Activated CD4-positive, alpha-beta memory T cell treated with anti-CD3 and anti-CD28 coated beads for 36 hours (primary cell): Measurements from ENCODE around the gene XYLB. TPM values are rescaled to one million over a fixed set of nuclear protein-coding genes. Genes with fewer than 3 reads are reported as not detected.
A peak's percentile ranks its signal among the peaks of the same experiment; 100 is the strongest.

ENCODE experiments used
- CTCF ChIA-PET: fragments of 350-600 bp; sonication (Branson Sonifier 250); formaldehyde crosslinking; loops from one replicate; lab custom pipeline; 2021; ENCODE audit warnings: antibody characterized with exemption, inconsistent platforms; lab: Charles Lee
- POLR2A ChIA-PET: fragments of 350-600 bp; sonication (Branson Sonifier 250); formaldehyde crosslinking; loops from one replicate; lab custom pipeline; 2021; ENCODE audit warnings: antibody characterized with exemption; lab: Charles Lee
- DNase-seq: peaks from one replicate; pipeline ENCODE4 v3.0.0-alpha.2; 2020
- H3K27ac Mint-ChIP-seq: one replicate; pipeline ENCODE4 v1.8.0; 2021; ENCODE audit warnings: mixed read lengths
- H3K27me3 Mint-ChIP-seq: one replicate; pipeline ENCODE4 v1.8.0; 2021; ENCODE audit warnings: mixed read lengths
- H3K36me3 Mint-ChIP-seq: one replicate; pipeline ENCODE4 v1.8.0; 2021; ENCODE audit warnings: mixed read lengths
- H3K4me1 Mint-ChIP-seq: one replicate; pipeline ENCODE4 v1.8.0; 2021; ENCODE audit warnings: low read depth, mixed read lengths
- H3K4me3 Mint-ChIP-seq: one replicate; pipeline ENCODE4 v1.8.0; 2021; ENCODE audit warnings: mild to moderate bottlenecking, mixed read lengths
- H3K9me3 Mint-ChIP-seq: one replicate; pipeline ENCODE4 v1.8.0; 2021; ENCODE audit warnings: mixed read lengths
- intact Hi-C: fragments of 100-400 bp; cut with micrococcal nuclease; formaldehyde crosslinking; loops from one replicate; pipeline ENCODE4 v1.15.1; 2023
- total RNA-seq, 2 experiments: library from RNA; stranded (reverse); gene quantifications; one replicate each; pipeline ENCODE4 v1.2.3, GENCODE V29; 2021

The XYLB gene
- total RNA-seq, 2 experiments from 2014 or later: 4.8 to 4.9 TPM

DNA sequence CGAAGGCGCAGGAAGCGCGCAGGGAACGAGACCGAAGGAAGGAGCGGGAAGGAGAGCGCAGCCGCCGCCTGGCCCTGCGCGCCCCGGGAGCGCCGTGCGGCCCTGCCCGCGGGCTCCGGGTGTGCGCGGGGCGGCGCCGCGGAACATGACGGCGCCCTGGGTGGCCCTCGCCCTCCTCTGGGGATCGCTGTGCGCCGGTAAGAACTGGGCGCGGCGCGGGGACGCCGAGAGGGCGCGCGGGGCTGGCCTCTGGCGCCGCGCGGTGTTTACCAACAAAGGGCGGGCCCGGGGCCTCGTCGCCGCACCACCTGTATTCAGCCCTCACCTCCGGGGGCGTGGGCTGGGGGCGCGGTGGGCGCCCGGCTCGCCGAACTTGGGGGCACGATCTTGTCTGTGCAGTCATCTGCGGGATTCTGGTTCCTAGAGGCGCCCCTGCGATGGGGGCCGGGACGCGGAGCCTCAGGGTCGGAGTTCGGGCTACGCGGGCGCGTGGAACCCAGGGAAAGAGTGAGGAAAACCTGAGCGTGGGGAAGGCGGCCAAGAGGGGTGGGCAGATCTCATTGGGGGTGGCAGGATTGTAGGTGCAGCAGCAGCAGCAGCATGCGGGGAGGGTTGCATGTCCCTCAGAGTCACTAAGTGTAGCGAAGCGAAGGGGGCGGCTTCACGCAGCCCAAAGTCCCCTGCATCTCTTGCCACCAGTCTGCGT, 107.7 kb downstream of the XYLB start:
- Mint-ChIP-seq H3K27me3 (no peaks in the 10 kb centered on the region), H3K4me1 (peaks cover 2% of the 10 kb centered on the region), H3K36me3 (peaks cover 2% of the 10 kb centered on the region), H3K9me3 (no peaks in the 10 kb centered on the region), H3K27ac (peak overlapping the region; percentile 70), H3K4me3 (peak overlapping the region; percentile 96)
- CTCF ChIA-PET: no interaction called here
- peak; percentile 40 for DNase-seq
- intact Hi-C loops: loop anchor here (2.0 kb wide), 1 partner anchor 108 kb away; the partner anchor contains the start of gene XYLB
- POLR2A ChIA-PET: interaction anchor here (1.1 to 1.3 kb wide), 2 partner anchors 42 to 108 kb away, joined by 3 to 4 read pairs; partner anchors contain the start of genes EXOG and XYLB

- Mint-ChIP-seq H3K4me3 (peak overlapping the region; percentile 96), H3K27me3 (no peaks in the 10 kb centered on the region), H3K9me3 (no peaks in the 10 kb centered on the region), H3K27ac (no peak overlapping the region), H3K4me1 (peaks cover 2% of the 10 kb centered on the region), H3K36me3 (peaks cover 2% of the 10 kb centered on the region)
- DNase-seq: peak; percentile 61
- ChIA-PET POLR2A (interaction anchor here (1.1 to 1.3 kb wide), 3 partner anchors 41 to 337 kb away, joined by 3 to 4 read pairs (median 3); partner anchors contain the start of genes EXOG and XYLB), CTCF (interaction anchor here (1.6 to 2.0 kb wide), 2 partner anchors 25 to 66 kb away, joined by 6 to 8 read pairs; no protein-coding TSS in a partner anchor)
- intact Hi-C loops: loop anchor here (2.0 kb wide), 1 partner anchor 108 kb away; the partner anchor contains the start of gene XYLB
Observed at GRCh38 chr3:38454884-38455638, 108.5 kb downstream of the XYLB start.

GRCh38 chr3:38455639-38456430, 109.2 kb downstream of the XYLB start:
- DNase-seq: no peak
- Mint-ChIP-seq H3K27me3 (no peaks in the 10 kb centered on the region), H3K27ac (no peak overlapping the region), H3K4me1 (peaks cover 2% of the 10 kb centered on the region), H3K4me3 (peak overlapping the region; percentile 78), H3K9me3 (no peaks in the 10 kb centered on the region), H3K36me3 (peaks cover 2% of the 10 kb centered on the region)
- ChIA-PET POLR2A (interaction anchor here (1.1 to 1.3 kb wide), 3 partner anchors 40 to 338 kb away, joined by 3 to 4 read pairs (median 3); partner anchors contain the start of genes EXOG and XYLB), CTCF (interaction anchor here (0.6 to 2.0 kb wide), 6 partner anchors 17 to 339 kb away, joined by 3 to 8 read pairs (median 4); partner anchors contain the start of gene XYLB)
- intact Hi-C loops: loop anchor here (2.0 kb wide), 1 partner anchor 109 kb away; the partner anchor contains the start of gene XYLB

DNA sequence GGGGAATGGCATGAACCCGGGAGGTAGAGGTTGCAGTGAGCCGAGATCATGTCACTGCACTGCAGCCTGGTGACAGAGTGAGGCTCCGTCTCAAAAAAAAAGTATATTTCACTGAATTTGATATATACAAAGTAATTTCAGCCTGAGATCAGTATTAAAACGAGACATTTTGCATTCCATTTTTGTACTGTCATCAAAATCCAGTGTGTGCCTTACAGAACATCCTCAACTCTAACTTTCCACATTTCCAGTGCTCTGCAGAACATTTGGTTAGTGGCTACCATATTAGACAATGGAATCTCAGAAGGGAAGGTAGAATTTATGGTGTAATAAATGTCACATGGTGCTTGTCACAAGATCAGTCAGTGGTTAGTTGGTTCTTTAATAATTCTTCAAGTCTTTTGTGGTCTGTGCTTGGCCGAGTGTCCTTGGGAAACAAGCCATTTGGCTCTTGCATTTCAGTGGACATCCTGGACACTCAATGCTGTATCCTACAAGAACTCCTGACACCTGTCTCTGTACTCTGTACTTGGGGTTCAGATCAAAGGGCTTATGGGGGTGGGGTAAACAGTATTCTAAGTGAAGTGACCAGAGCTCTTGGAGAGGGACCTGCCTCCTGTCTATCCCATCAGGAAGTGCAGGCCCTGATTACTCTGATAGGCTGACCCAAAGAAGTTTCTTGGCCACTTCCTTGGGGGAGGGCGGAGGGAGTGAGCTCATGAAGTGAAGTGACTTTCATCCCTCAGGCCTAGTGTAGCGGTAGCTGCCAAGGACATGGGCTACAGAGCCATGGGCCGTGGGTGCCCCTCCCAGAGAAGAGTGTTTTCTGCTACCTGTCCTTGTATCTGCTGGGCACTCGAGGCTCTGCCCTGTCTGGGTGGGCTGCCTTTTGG, 110.8 kb downstream of the XYLB start:
- CTCF ChIA-PET: interaction anchor here (1.2 kb wide), 1 partner anchor 110 kb away, joined by 3 read pairs; the partner anchor contains the start of gene XYLB

GRCh38 chr3:38458796-38459498, 112.4 kb downstream of the XYLB start:
- no peak overlapping the region for H3K4me3 Mint-ChIP-seq
- POLR2A ChIA-PET: no interaction called here
- CTCF ChIA-PET: no interaction called here
- intact Hi-C loops: no loop called here
- no peaks in the 10 kb centered on the region for H3K4me1 Mint-ChIP-seq
- no peaks in the 10 kb centered on the region for H3K27me3 Mint-ChIP-seq
- no peak for DNase-seq
- peaks cover 2% of the 10 kb centered on the region for H3K36me3 Mint-ChIP-seq
- no peaks in the 10 kb centered on the region for H3K9me3 Mint-ChIP-seq
- H3K27ac Mint-ChIP-seq: no peak overlapping the region

More for the DNA sequence above, 110.8 kb downstream of the XYLB start:
- Mint-ChIP-seq H3K36me3 (peaks cover 2% of the 10 kb centered on the region), H3K27ac (no peak overlapping the region), H3K4me1 (peaks cover 2% of the 10 kb centered on the region), H3K27me3 (no peaks in the 10 kb centered on the region), H3K9me3 (no peaks in the 10 kb centered on the region), H3K4me3 (no peak overlapping the region)
- POLR2A ChIA-PET: no interaction called here
- intact Hi-C loops: no loop called here
- DNase-seq: no peak

GRCh38 chr3:38459499-38460048, 113.0 kb downstream of the XYLB start:
- POLR2A ChIA-PET: no interaction called here
- DNase-seq: no peak
- intact Hi-C loops: no loop called here
- no peaks in the 10 kb centered on the region for H3K4me1 Mint-ChIP-seq
- H3K9me3 Mint-ChIP-seq: no peaks in the 10 kb centered on the region
- H3K27ac Mint-ChIP-seq: no peak overlapping the region
- H3K36me3 Mint-ChIP-seq: no peaks in the 10 kb centered on the region
- no peaks in the 10 kb centered on the region for H3K27me3 Mint-ChIP-seq
- no peak overlapping the region for H3K4me3 Mint-ChIP-seq
- CTCF ChIA-PET: no interaction called here

DNA sequence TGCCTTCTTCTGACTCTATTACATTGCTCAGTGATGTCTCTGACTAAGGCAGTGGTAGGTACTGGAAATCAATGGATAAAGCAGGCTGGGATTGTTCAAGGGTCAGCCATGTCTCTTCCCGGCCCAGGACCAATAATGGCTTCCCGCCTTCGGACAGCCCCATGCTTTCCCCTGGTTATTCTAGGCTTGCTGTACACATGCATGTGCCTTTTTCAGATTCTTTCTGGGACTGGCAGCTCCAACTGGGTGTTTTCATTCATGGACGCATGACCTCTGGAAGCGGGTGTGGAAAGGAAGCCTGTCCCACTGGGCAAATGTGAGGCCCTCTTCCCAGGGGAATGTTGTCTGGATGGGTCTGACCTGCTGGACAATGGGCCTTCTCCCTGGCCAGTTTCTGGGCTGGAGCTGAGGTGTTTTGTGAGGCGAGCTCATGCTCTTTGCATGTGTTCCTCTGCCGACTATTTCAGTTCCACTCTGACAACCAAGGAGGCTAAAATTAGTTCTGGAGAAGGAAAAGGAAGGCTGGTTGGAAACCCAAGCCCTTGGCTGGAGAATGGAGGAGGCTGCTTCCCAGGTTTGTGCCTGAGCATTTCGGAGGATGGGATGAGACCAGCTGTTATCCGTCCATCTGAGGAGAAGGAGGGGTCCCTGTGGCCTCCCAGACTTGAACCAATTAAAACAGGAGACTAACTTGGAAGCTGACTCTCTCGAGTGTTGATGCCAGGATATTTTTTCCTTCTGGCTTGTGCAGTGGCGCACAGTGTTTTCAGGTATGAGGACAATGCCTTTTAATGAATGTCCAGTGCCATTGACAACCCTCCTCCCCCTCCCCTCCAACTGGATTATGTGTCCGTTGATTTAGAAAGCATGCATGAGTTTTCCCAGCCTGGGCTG, 114.0 kb downstream of the XYLB start:
- no peaks in the 10 kb centered on the region for H3K27me3 Mint-ChIP-seq
- POLR2A ChIA-PET: no interaction called here
- no peak overlapping the region for H3K4me3 Mint-ChIP-seq
- no peaks in the 10 kb centered on the region for H3K9me3 Mint-ChIP-seq
- H3K36me3 Mint-ChIP-seq: no peaks in the 10 kb centered on the region
- CTCF ChIA-PET: interaction anchor here (1.1 kb wide), 1 partner anchor 20 kb away, joined by 3 read pairs; no protein-coding TSS in a partner anchor
- no peak overlapping the region for H3K27ac Mint-ChIP-seq
- DNase-seq: no peak
- H3K4me1 Mint-ChIP-seq: no peaks in the 10 kb centered on the region
- intact Hi-C loops: no loop called here
